ENCODE measurements around the gene HK1. TPM values are rescaled to one million over a fixed set of nuclear protein-coding genes. Genes with fewer than 3 reads are reported as not detected.

Gene HK1
- total and polyA plus RNA-seq, 2 of the 13 experiments (the other 11 are each of a cell fraction or from before 2014, with no cell fraction given): 0.29 to 1.5 TPM

- TF ChIP-seq YY1 (IDR thresholded peaks at IDR 0.05; ENCODE audit: insufficient read depth, insufficient replicate concordance, low read depth, low read length): peak; percentile 64
- TF ChIP-seq RARA (CRISPR knock-in tag; IDR thresholded peaks at IDR 0.05): no peak
- TF ChIP-seq EHMT2 (IDR thresholded peaks at IDR 0.05; ENCODE audit: borderline replicate concordance, low read depth, low read length): no peak
- TF ChIP-seq ZNF362 (CRISPR knock-in tag; IDR thresholded peaks at IDR 0.05; ENCODE audit: borderline replicate concordance): no peak
- no peak for TF ChIP-seq CBX2 (IDR thresholded peaks at IDR 0.05; ENCODE audit: low read depth, low read length)
- TF ChIP-seq CBX2 (CRISPR knock-in tag; IDR thresholded peaks at IDR 0.05; ENCODE audit: low read depth): no peak
- TF ChIP-seq ZNF333 (CRISPR knock-in tag; IDR thresholded peaks at IDR 0.05; ENCODE audit: borderline replicate concordance): 0 out of 2 replicates have a peak, but pooled peaks have one; percentile 27
- no peak for TF ChIP-seq LCORL (IDR thresholded peaks at IDR 0.05)
- TF ChIP-seq LCORL (CRISPR knock-in tag; IDR thresholded peaks at IDR 0.05): peak; percentile 71; the same call in 1 of the 2 replicates
- no peak for TF ChIP-seq ZNF501 (CRISPR knock-in tag; IDR thresholded peaks at IDR 0.05)
- TF ChIP-seq FOXO1 (CRISPR knock-in tag; IDR thresholded peaks at IDR 0.05): peak; percentile 52
- TF ChIP-seq NR2F6 (IDR thresholded peaks at IDR 0.05): no peak
- TF ChIP-seq NR2F6 (CRISPR knock-in tag; IDR thresholded peaks at IDR 0.05): peak; percentile 15; the same call in 1 of the 2 replicates
- no peak for TF ChIP-seq STAT5B (CRISPR knock-in tag; IDR thresholded peaks at IDR 0.05)
- no peak for TF ChIP-seq ZSCAN22 (CRISPR knock-in tag; IDR thresholded peaks at IDR 0.05)
- TF ChIP-seq ZNF432 (CRISPR knock-in tag; IDR thresholded peaks at IDR 0.05; ENCODE audit: borderline replicate concordance): no peak
- no peak for TF ChIP-seq CERS6 (CRISPR knock-in tag; IDR thresholded peaks at IDR 0.05)
- TF ChIP-seq ZNF160 (CRISPR knock-in tag; IDR thresholded peaks at IDR 0.05): no peak
- TF ChIP-seq SUZ12 (IDR thresholded peaks at IDR 0.05; ENCODE audit: low read depth, low read length): no peak
- no peak for TF ChIP-seq ZKSCAN8 (CRISPR knock-in tag; IDR thresholded peaks at IDR 0.05; ENCODE audit: borderline replicate concordance)
- TF ChIP-seq THRA (CRISPR knock-in tag; IDR thresholded peaks at IDR 0.05; ENCODE audit: borderline replicate concordance): no peak
- no peak for TF ChIP-seq ZNF639 (CRISPR knock-in tag; conservative IDR thresholded peaks at IDR 0.05)
- 0 out of 2 replicates have a peak, but pooled peaks have one; percentile 20 for TF ChIP-seq KAT8 (CRISPR knock-in tag; IDR thresholded peaks at IDR 0.05)
- no peak for TF ChIP-seq ZNF83 (CRISPR knock-in tag; IDR thresholded peaks at IDR 0.05; ENCODE audit: borderline replicate concordance)
- peak; percentile 42; the same call in 1 of the 2 replicates for TF ChIP-seq SALL1 (CRISPR knock-in tag; IDR thresholded peaks at IDR 0.05)
- TF ChIP-seq ZNF784 (CRISPR knock-in tag; IDR thresholded peaks at IDR 0.05; ENCODE audit: borderline replicate concordance): no peak
- TF ChIP-seq MIER3 (CRISPR knock-in tag; IDR thresholded peaks at IDR 0.05; ENCODE audit: borderline replicate concordance): no peak
- no peak for TF ChIP-seq HOXD1 (CRISPR knock-in tag; IDR thresholded peaks at IDR 0.05)
These were observed 114.2 kb downstream of the HK1 start (continued) for GRCh38 chr10:69392481-69393000.

Data from HepG2 (cell line).